GM12892 (cell line): Measurements from ENCODE around the gene IRGQ.

ENCODE experiments used
- POLR2A ChIP-seq: IDR thresholded peaks from 2 replicates; pipeline ENCODE4 v1.6.1; 2011; ENCODE audit warnings: low read depth, low read length, control low read depth
- POLR2AphosphoS5 ChIP-seq: IDR thresholded peaks from 2 replicates; pipeline ENCODE4 v1.6.1; 2011; ENCODE audit warnings: low read depth, low read length, control low read depth

GRCh38 chr19:43575156-43575950 is 20.6 kb downstream of the IRGQ start, which contains the start of the genes PINLYP and XRCC1:
- TF ChIP-seq POLR2AphosphoS5 (peak; percentile 61; the same call in 1 of the 2 replicates), POLR2A (peak; percentile 67; the same call in 1 of the 2 replicates)
